LNCaP clone FGC (cell line): ENCODE data around the gene RNF212.

Experiments used
- DNase-seq: peaks from one replicate; pipeline ENCODE4 v3.0.0-alpha.2; 2011; ENCODE audit warnings: low read depth
- H3K4me3 ChIP-seq: 2 replicates; pipeline ENCODE4 v1.5.1; 2011; ENCODE audit warnings: mild to moderate bottlenecking, low read depth, low read length, control low read depth
- CTCF ChIP-seq: IDR thresholded peaks from 2 replicates; pipeline ENCODE4 v1.5.1; 2012; ENCODE audit warnings: mild to moderate bottlenecking; ENCODE audit not compliant: control insufficient read depth, insufficient read depth; ENCODE audit errors: extremely low read depth

RNF212 gene

GRCh38 chr4:1053080-1053661 lies 60.2 kb downstream of the RNF212 start:
- no peak for TF ChIP-seq CTCF
- DNase-seq = peak; percentile 18
- H3K4me3 ChIP-seq = 0 out of 2 replicates have a peak overlapping the region, but pooled peaks have one; percentile 2

- no peak overlapping the region for H3K4me3 ChIP-seq
- TF ChIP-seq CTCF = no peak
- DNase-seq = no peak
Measured at GRCh38 chr4:1052231-1052671, 61.1 kb downstream of the RNF212 start.

GRCh38 chr4:1051472-1051871 lies 61.9 kb downstream of the RNF212 start:
- H3K4me3 ChIP-seq = no peak overlapping the region
- DNase-seq = no peak
- TF ChIP-seq CTCF = no peak

- H3K4me3 ChIP-seq = no peak overlapping the region
- DNase-seq = no peak
- TF ChIP-seq CTCF = no peak
Measured at GRCh38 chr4:1050486-1051213, 62.7 kb downstream of the RNF212 start.

- no peak for TF ChIP-seq CTCF
- no peak for DNase-seq
Measured at GRCh38 chr4:1049591-1049905, 63.8 kb downstream of the RNF212 start.

GRCh38 chr4:1048773-1049590 lies 64.4 kb downstream of the RNF212 start:
- no peak for DNase-seq
- no peak for TF ChIP-seq CTCF
- no peak overlapping the region for H3K4me3 ChIP-seq

More at GRCh38 chr4:1049591-1049905, 63.8 kb downstream of the RNF212 start:
- H3K4me3 ChIP-seq = no peak overlapping the region
